SK-N-MC (cell line): ENCODE measurements around the gene TCTN1.
"Not testable (repeated sequence)": the region's sequence is repeated elsewhere in the genome, so short reads cannot be mapped to it uniquely, and the experiment has no call there.

Experiments
- DNase-seq: peaks from one replicate; pipeline ENCODE4 v3.0.0-alpha.2; 2011; ENCODE audit warnings: low read depth, low spot score
- H3K27ac ChIP-seq: fragments of 200-600 bp; sonication (generic); 2 replicates; pipeline ENCODE4 v1.5.1; 2016; ENCODE audit warnings: mixed run types
- H3K36me3 ChIP-seq: fragments of 200-600 bp; sonication (generic); 2 replicates; pipeline ENCODE4 v1.6.1; 2017; ENCODE audit warnings: antibody characterized with exemption, low read length, mixed read lengths; ENCODE audit not compliant: insufficient read depth
- H3K4me3 ChIP-seq: fragments of 200-600 bp; sonication (generic); 2 replicates; pipeline ENCODE4 v1.5.1; 2016
- H3K9ac ChIP-seq: fragments of 200-600 bp; sonication (generic); 2 replicates; pipeline ENCODE4 v1.8.0; 2017; ENCODE audit warnings: mixed run types, mixed read lengths; ENCODE audit not compliant: insufficient read length
- H3K9me3 ChIP-seq: fragments of 200-600 bp; sonication (generic); 2 replicates; pipeline ENCODE4 v1.6.1; 2017; ENCODE audit warnings: low read depth, mild to moderate bottlenecking, antibody characterized with exemption, low read length, moderate library complexity, mixed read lengths
- EZH2 ChIP-seq: fragments of 200-600 bp; sonication (generic); IDR thresholded peaks from one replicate; pipeline ENCODE4 v1.6.1; 2017; ENCODE audit warnings: antibody characterized with exemption
- FOXP2 ChIP-seq: optimal IDR thresholded peaks from 2 replicates; pipeline ENCODE3; 2011; ENCODE audit warnings: mild to moderate bottlenecking, moderate library complexity; ENCODE audit not compliant: insufficient read depth; ENCODE audit errors: extremely low read length, control extremely low read depth
- POLR2AphosphoS5 ChIP-seq: IDR thresholded peaks from 2 replicates; pipeline ENCODE4 v1.6.1; 2012; ENCODE audit warnings: mild to moderate bottlenecking, low read depth, low read length, borderline replicate concordance

Gene TCTN1

DNA sequence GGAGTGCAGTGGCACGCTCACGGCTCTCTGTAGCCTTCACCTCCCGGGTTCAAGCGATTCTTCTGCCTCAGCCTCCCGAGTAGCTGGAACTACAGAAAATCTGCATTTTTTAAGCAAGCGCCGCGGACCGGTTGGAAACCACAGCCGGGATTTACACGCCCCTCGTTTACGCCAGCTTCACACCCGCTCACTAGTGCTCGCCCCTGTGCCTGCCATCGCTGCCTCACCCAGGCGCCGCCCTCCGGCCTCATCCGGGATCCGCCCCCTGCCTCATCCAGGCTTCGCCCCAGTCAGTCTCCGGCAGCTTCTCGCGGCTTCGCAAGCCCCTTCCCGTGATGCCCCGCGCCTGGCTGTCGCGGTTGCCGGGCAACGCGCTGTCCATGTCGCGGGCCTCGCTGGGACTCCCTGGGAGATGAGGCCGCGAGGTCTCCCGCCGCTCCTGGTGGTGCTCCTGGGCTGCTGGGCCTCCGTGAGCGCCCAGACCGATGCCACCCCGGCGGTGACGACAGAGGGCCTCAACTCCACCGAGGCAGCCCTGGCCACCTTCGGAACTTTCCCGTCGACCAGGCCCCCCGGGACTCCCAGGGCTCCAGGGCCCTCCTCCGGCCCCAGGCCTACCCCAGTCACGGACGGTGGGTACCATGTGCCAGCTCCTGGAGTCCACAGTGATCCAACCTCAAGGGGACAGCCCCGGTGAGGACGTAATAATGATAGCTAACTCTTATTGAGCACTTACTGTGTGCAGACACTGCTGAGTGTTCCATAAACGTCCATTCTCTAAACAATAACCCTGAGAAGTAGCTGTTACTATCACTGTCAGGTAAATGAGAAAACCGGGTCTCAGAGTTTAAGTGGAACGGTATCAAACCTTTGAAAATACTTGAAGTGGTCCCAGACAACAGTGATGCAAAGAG lies at the start of gene TCTN1:
TSS of gene TCTN1 (plus strand) at position 359 of the 914 bp plus-strand sequence. CDS start at position 413, 54 bp downstream.
- Histone ChIP-seq H3K27ac (no peak within 1 kb of the TSS), H3K4me3 (peak within 1 kb of the TSS; percentile 84), H3K9me3 (no peaks in the 10 kb centered on the region), H3K9ac (peak within 1 kb of the TSS; percentile 68), H3K36me3 (no peaks in the 10 kb centered on the region)
- DNase-seq, result peak; percentile 30
- no peak for TF ChIP-seq EZH2
- peak; percentile 65; the same call in 1 of the 2 replicates for TF ChIP-seq POLR2AphosphoS5
- peak; percentile 18 for TF ChIP-seq FOXP2

DNA sequence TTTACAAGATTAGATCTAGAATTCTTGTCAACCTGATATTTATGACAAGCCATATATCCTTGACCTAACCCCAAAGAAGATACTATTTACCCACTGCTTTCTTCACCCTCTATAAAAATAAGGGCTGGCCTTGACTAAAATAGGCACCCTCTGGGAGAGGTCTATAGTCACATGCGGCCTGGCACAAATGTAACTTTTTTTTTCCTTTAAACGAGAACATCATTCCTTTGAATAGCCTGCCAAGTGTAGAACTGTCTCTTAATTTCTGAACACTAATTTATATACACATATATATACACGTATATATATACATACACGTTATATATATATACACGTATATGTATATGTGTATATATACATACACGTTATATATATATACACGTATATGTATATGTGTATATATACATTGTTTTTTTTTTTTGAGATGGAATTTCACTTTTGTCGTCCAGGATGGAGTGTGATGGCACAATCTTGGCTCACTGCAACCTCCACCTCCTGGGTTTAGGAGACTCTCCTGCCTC lies 49.4 kb upstream of the TCTN1 start:
- no peak for DNase-seq
- Histone ChIP-seq H3K36me3 (no peaks in the 10 kb centered on the region), H3K27ac (no peak overlapping the region; the same call in 1 of the 2 replicates), H3K9ac (no peak overlapping the region), H3K9me3 (no peaks in the 10 kb centered on the region), H3K4me3 (no peak overlapping the region)
- no peak for TF ChIP-seq EZH2
- TF ChIP-seq POLR2AphosphoS5, result no peak
- TF ChIP-seq FOXP2, result no peak

GRCh38 chr12:110565894-110566871 lies 47.7 kb upstream of the TCTN1 start:
- H3K4me3 ChIP-seq, result no peak overlapping the region
- H3K36me3 ChIP-seq, result no peaks in the 10 kb centered on the region
- H3K27ac ChIP-seq, result peak overlapping the region; percentile 30; the same call in 1 of the 2 replicates
- no peaks in the 10 kb centered on the region for H3K9me3 ChIP-seq
- TF ChIP-seq FOXP2, result no peak
- TF ChIP-seq EZH2, result no peak
- no peak for TF ChIP-seq POLR2AphosphoS5
- H3K9ac ChIP-seq, result no peak overlapping the region
- DNase-seq, result no peak

GRCh38 chr12:110566993-110567392 lies 46.9 kb upstream of the TCTN1 start:
- H3K4me3 ChIP-seq, result no peak overlapping the region
- no peaks in the 10 kb centered on the region for H3K9me3 ChIP-seq
- H3K9ac ChIP-seq, result no peak overlapping the region
- no peaks in the 10 kb centered on the region for H3K36me3 ChIP-seq
- no peak for DNase-seq
- TF ChIP-seq POLR2AphosphoS5 (no peak), EZH2 (no peak), FOXP2 (no peak)
- no peak overlapping the region for H3K27ac ChIP-seq

DNA sequence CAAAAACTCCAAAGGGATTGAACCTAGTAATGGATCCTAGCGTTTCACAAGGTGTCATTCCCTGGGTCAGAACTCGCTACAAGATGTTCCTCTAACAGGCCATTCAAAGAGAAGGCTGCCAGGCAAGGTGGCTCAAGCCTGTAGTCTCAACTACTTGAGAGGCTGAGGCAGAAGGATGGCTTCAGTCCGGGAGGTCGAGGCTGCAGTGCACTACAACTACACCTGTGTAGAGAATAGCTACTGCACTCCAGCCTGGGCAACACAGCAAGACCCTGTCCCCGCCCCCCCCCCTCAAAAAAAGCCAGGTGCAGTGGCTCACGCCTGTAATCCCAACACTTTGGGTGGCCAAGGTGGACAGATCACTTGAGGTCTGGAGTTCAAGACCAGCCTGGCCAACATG lies 45.2 kb upstream of the TCTN1 start:
- no peak overlapping the region for H3K9ac ChIP-seq
- no peak overlapping the region for H3K4me3 ChIP-seq
- DNase-seq, result no peak
- no peaks in the 10 kb centered on the region for H3K36me3 ChIP-seq
- no peak overlapping the region for H3K27ac ChIP-seq
- TF ChIP-seq FOXP2 (no peak), POLR2AphosphoS5 (no peak), EZH2 (no peak)
- peaks cover 4% of the 10 kb centered on the region; the same call in 1 of the 2 replicates for H3K9me3 ChIP-seq

DNA sequence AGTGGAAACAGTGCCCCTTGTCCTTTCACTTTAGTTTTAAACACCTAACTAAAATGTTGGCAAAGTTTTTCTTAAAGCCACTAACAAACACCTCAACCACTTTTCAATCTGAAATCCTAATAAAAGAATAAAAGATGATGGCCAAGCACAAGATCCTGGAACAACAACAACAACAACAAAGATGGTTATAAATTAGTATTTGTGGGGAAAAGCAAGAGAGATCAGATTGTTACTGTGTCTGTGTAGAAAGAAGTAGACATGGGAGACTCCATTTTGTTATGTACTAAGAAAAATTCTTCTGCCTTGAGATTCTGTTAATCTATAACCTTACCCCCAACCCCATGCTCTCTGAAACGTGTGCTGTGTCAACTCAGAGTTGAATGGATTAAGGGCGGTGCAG lies 44.1 kb upstream of the TCTN1 start:
- H3K4me3 ChIP-seq, H3K27ac ChIP-seq: not testable (repeated sequence)

DNA sequence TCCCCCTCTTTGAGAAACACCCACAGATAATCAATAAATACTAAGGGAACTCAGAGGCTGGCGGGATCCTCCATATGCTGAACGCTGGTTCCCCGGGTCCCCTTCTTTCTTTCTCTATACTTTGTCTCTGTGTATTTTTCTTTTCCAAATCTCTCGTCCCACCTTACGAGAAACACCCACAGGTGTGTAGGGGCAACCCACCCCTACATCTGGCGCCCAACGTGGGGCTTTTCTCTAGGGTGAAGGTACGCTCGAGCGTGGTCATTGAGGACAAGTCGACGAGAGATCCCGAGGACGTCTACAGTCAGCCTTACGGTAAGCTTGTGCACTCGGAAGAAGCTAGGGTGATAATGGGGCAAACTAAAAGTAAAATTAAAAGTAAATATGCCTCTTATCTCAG lies 43.1 kb upstream of the TCTN1 start:
- not testable (repeated sequence) for H3K36me3 ChIP-seq, H3K27ac ChIP-seq, H3K9me3 ChIP-seq, H3K4me3 ChIP-seq, DNase-seq, H3K9ac ChIP-seq

More for the DNA sequence above, 44.1 kb upstream of the TCTN1 start:
- not testable (repeated sequence) for DNase-seq, H3K36me3 ChIP-seq, H3K9me3 ChIP-seq, H3K9ac ChIP-seq

DNA sequence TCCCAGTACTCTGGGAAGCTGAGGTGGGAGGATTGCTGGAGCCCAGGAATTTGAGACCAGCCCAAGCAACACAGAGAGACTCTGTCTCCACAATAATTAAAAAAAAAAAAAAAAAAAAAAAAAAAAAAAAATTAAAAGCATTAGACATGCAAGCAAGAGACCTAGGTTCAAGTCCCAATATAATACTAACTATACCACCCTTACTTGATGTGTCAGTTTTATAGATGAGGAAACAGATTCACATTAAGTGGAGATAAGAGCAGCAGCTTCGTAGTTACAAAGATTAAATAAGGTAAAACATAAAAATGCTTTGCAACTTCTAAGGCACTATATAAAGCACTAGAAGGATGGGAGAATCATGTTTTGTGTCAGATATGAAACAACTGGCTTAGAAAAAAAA lies 39.9 kb upstream of the TCTN1 start:
- Histone ChIP-seq H3K9ac (no peak overlapping the region), H3K27ac (no peak overlapping the region), H3K4me3 (no peak overlapping the region), H3K9me3 (peaks cover 4% of the 10 kb centered on the region; the same call in 1 of the 2 replicates), H3K36me3 (no peaks in the 10 kb centered on the region)
- DNase-seq, result no peak
- TF ChIP-seq FOXP2 (no peak), POLR2AphosphoS5 (no peak), EZH2 (no peak)

DNA sequence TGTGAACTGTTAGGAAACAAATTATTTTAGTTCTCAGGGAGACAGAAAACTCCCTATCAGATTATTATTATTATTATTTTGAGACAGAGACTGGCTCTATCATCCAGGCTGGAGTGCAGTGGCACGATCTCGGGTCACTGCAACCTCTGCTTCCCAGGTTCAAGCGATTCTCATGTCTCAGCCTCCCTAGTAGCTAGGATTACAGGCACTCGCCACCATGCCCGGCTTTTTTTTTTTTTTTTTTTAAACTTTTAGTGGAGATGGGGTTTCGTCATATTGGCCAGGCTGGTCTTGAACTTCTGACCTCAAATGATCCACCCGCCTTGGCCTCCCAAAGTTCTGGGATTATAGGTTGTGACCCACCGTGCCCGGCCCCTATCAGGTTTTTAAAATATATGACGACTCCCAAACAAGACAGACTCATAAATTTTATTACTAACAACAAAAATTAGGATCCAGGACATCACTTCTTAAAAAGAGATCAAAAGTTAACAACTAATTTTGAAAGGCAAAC lies 39.2 kb upstream of the TCTN1 start:
- H3K27ac ChIP-seq, DNase-seq: not testable (repeated sequence)

More for the DNA sequence above, 39.2 kb upstream of the TCTN1 start:
- H3K9ac ChIP-seq, H3K9me3 ChIP-seq, H3K4me3 ChIP-seq, H3K36me3 ChIP-seq: not testable (repeated sequence)
